ENCODE results near the gene PDHX.

Gene PDHX

GRCh38 chr11:34963351-34963750, 46.9 kb downstream of the PDHX start:
- H3K36me3 ChIP-seq (ENCODE audit: control insufficient read depth, low read depth, low read length): peaks cover 11% of the 10 kb centered on the region
- no peak overlapping the region for H3K27ac ChIP-seq (ENCODE audit: low read length)
- H3K4me3 ChIP-seq (ENCODE audit: low read length): no peak overlapping the region
- H3K9ac ChIP-seq (ENCODE audit: low read length): no peak overlapping the region
- no peaks in the 10 kb centered on the region for H3K9me3 ChIP-seq (ENCODE audit: control insufficient read depth, low read depth, low read length)
- no peaks in the 10 kb centered on the region for H3K4me1 ChIP-seq (ENCODE audit: control insufficient read depth, low read depth, low read length)
- H3K27me3 ChIP-seq (ENCODE audit: control insufficient read depth, insufficient read depth, low read length): no peaks in the 10 kb centered on the region

DNA sequence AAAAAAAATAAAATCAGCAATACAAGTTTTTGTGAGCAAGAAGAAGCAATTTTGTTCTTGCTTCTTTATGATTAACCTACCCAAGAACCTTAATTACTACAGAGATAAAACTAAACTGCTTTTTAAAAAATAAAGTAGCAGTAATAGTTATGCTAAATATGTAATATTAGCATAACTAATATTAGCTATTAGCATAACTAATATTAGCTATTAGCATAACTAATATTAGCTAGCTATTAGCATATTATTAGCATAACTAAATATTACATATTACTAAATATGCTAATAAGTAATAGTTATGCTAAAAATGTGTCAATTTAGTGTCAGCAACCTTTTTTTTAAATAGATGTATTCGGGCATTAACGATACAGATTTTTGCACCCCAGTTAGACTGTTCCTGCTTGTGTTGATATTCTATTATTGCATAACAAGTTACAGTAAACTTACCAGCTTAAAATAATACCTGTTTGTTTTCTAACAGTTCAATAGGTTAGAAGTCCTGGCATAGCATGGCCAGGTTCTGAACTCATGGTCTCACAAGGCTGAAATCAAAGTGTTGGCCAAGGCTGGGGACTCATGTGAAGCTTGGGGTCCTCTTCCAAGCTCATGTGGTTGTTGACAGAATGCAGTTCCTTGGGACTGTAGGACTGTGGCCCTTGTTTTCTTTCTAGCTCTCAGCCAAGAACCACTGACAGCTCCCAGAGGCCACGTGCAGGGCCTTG, 48.4 kb downstream of the PDHX start:
- Histone ChIP-seq H3K4me3 (ENCODE audit: low read length) (no peak overlapping the region), H3K9ac (ENCODE audit: low read length) (no peak overlapping the region), H3K27me3 (ENCODE audit: control insufficient read depth, insufficient read depth, low read length) (no peaks in the 10 kb centered on the region), H3K9me3 (ENCODE audit: control insufficient read depth, low read depth, low read length) (no peaks in the 10 kb centered on the region), H3K36me3 (ENCODE audit: control insufficient read depth, low read depth, low read length) (peaks cover 11% of the 10 kb centered on the region), H3K27ac (ENCODE audit: low read length) (no peak overlapping the region), H3K4me1 (ENCODE audit: control insufficient read depth, low read depth, low read length) (no peaks in the 10 kb centered on the region)

GRCh38 chr11:34968862-34969261, 52.4 kb downstream of the PDHX start:
- Histone ChIP-seq H3K4me3 (ENCODE audit: low read length) (no peak overlapping the region), H3K36me3 (ENCODE audit: control insufficient read depth, low read depth, low read length) (peaks cover 14% of the 10 kb centered on the region), H3K9ac (ENCODE audit: low read length) (no peak overlapping the region), H3K4me1 (ENCODE audit: control insufficient read depth, low read depth, low read length) (no peaks in the 10 kb centered on the region), H3K27me3 (ENCODE audit: control insufficient read depth, insufficient read depth, low read length) (no peaks in the 10 kb centered on the region), H3K27ac (ENCODE audit: low read length) (no peak overlapping the region), H3K9me3 (ENCODE audit: control insufficient read depth, low read depth, low read length) (no peaks in the 10 kb centered on the region)

- Histone ChIP-seq H3K9ac (ENCODE audit: low read length) (no peak overlapping the region), H3K4me1 (ENCODE audit: control insufficient read depth, low read depth, low read length) (no peaks in the 10 kb centered on the region), H3K27me3 (ENCODE audit: control insufficient read depth, insufficient read depth, low read length) (no peaks in the 10 kb centered on the region), H3K4me3 (ENCODE audit: low read length) (no peak overlapping the region), H3K27ac (ENCODE audit: low read length) (no peak overlapping the region), H3K36me3 (ENCODE audit: control insufficient read depth, low read depth, low read length) (peaks cover 14% of the 10 kb centered on the region), H3K9me3 (ENCODE audit: control insufficient read depth, low read depth, low read length) (no peaks in the 10 kb centered on the region)
These were observed 53.6 kb downstream of the PDHX start for GRCh38 chr11:34970033-34970432.

- Histone ChIP-seq H3K36me3 (ENCODE audit: control insufficient read depth, low read depth, low read length) (peaks cover 14% of the 10 kb centered on the region), H3K4me1 (ENCODE audit: control insufficient read depth, low read depth, low read length) (no peaks in the 10 kb centered on the region), H3K27me3 (ENCODE audit: control insufficient read depth, insufficient read depth, low read length) (no peaks in the 10 kb centered on the region), H3K27ac (ENCODE audit: low read length) (no peak overlapping the region), H3K4me3 (ENCODE audit: low read length) (no peak overlapping the region), H3K9me3 (ENCODE audit: control insufficient read depth, low read depth, low read length) (no peaks in the 10 kb centered on the region), H3K9ac (ENCODE audit: low read length) (no peak overlapping the region)
These were observed 54.1 kb downstream of the PDHX start for GRCh38 chr11:34970480-34970879.

DNA sequence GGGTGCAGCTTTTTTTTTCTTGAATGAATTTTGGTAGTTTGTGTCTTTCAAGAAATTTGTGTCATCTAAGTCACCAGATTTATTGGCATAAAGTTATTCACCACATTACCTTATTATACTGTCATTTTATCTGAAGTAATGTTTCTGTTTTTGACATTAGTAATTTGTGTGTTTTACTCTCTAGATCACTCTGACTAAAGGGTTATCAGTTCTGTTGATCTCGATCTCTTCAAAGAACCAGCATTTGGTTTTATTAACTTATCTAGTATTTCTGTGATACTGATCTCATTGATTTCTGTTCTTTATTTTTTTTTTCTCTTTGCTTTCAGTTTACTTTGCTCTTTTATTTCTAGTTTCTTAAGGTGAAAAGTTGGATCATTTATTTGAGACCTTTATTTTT, 55.5 kb downstream of the PDHX start:
- Histone ChIP-seq H3K4me3 (ENCODE audit: low read length) (no peak overlapping the region), H3K27ac (ENCODE audit: low read length) (no peak overlapping the region), H3K9ac (ENCODE audit: low read length) (no peak overlapping the region), H3K36me3 (ENCODE audit: control insufficient read depth, low read depth, low read length) (peaks cover 14% of the 10 kb centered on the region), H3K4me1 (ENCODE audit: control insufficient read depth, low read depth, low read length) (no peaks in the 10 kb centered on the region), H3K9me3 (ENCODE audit: control insufficient read depth, low read depth, low read length) (no peaks in the 10 kb centered on the region), H3K27me3 (ENCODE audit: control insufficient read depth, insufficient read depth, low read length) (no peaks in the 10 kb centered on the region)

GRCh38 chr11:34972366-34972765, 55.9 kb downstream of the PDHX start:
- Histone ChIP-seq H3K27me3 (ENCODE audit: control insufficient read depth, insufficient read depth, low read length) (no peaks in the 10 kb centered on the region), H3K36me3 (ENCODE audit: control insufficient read depth, low read depth, low read length) (peaks cover 10% of the 10 kb centered on the region), H3K9ac (ENCODE audit: low read length) (no peak overlapping the region), H3K4me3 (ENCODE audit: low read length) (no peak overlapping the region), H3K27ac (ENCODE audit: low read length) (no peak overlapping the region), H3K4me1 (ENCODE audit: control insufficient read depth, low read depth, low read length) (no peaks in the 10 kb centered on the region), H3K9me3 (ENCODE audit: control insufficient read depth, low read depth, low read length) (no peaks in the 10 kb centered on the region)

DNA sequence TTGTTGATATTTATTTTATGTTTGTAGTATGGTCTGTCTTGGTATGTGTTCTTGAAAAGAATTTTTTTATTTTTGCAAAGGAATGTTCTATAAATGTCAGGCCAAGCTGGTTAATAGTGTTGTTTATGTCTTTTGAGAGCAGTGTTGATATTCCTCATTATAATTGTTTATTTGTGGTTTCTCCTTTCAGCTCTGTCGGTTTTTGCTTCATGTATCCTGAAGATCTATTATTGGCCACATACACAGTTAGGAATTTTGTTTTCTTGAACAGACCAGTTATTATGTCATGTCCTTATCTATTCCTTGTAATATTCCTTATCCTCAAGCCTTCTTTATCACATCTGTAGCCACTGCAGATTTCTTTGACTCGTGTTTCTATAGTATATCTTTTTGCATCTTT, 56.5 kb downstream of the PDHX start:
- Histone ChIP-seq H3K27me3 (ENCODE audit: control insufficient read depth, insufficient read depth, low read length) (no peaks in the 10 kb centered on the region), H3K4me3 (ENCODE audit: low read length) (no peak overlapping the region), H3K27ac (ENCODE audit: low read length) (no peak overlapping the region), H3K9me3 (ENCODE audit: control insufficient read depth, low read depth, low read length) (no peaks in the 10 kb centered on the region), H3K36me3 (ENCODE audit: control insufficient read depth, low read depth, low read length) (peaks cover 7% of the 10 kb centered on the region), H3K4me1 (ENCODE audit: control insufficient read depth, low read depth, low read length) (no peaks in the 10 kb centered on the region), H3K9ac (ENCODE audit: low read length) (no peak overlapping the region)

GRCh38 chr11:34975482-34975881, 59.1 kb downstream of the PDHX start:
- Histone ChIP-seq H3K36me3 (ENCODE audit: control insufficient read depth, low read depth, low read length) (peaks cover 7% of the 10 kb centered on the region), H3K27me3 (ENCODE audit: control insufficient read depth, insufficient read depth, low read length) (no peaks in the 10 kb centered on the region), H3K27ac (ENCODE audit: low read length) (no peak overlapping the region), H3K9ac (ENCODE audit: low read length) (no peak overlapping the region), H3K9me3 (ENCODE audit: control insufficient read depth, low read depth, low read length) (no peaks in the 10 kb centered on the region), H3K4me3 (ENCODE audit: low read length) (no peak overlapping the region), H3K4me1 (ENCODE audit: control insufficient read depth, low read depth, low read length) (peaks cover 4% of the 10 kb centered on the region)

DNA sequence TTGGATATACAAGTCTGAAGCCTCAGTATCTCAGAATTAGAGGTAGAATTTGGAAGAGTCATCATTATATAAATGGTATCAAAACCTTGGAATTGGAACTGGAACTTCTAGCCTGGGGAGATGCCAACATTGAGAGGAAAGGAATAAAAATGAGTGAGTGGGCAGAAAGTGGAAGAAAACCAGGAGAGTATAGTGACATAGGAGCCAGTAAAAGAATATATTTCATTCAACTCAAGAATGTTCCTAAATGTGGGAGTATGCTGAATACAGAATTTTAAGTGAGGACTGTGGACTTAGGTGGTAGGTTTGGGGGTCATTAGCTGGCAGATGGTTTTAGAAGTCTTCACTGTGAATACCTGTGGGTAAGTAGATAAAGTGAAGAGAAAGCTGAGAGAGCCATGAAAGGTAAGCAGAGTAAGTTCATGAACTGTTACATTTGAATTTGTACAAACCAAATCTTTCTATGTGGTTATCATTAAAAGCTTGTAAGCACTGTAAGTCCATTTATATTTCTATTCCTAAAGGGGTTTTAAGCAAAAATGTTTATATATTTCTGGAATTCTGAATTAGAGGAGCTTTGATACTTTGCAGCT, 60.2 kb downstream of the PDHX start:
- Histone ChIP-seq H3K9me3 (ENCODE audit: control insufficient read depth, low read depth, low read length) (no peaks in the 10 kb centered on the region), H3K4me3 (ENCODE audit: low read length) (no peak overlapping the region), H3K9ac (ENCODE audit: low read length) (no peak overlapping the region), H3K27me3 (ENCODE audit: control insufficient read depth, insufficient read depth, low read length) (no peaks in the 10 kb centered on the region), H3K36me3 (ENCODE audit: control insufficient read depth, low read depth, low read length) (peaks cover 3% of the 10 kb centered on the region), H3K4me1 (ENCODE audit: control insufficient read depth, low read depth, low read length) (peaks cover 4% of the 10 kb centered on the region), H3K27ac (ENCODE audit: low read length) (no peak overlapping the region)

GRCh38 chr11:34977089-34977912, 60.9 kb downstream of the PDHX start:
- no peaks in the 10 kb centered on the region for H3K27me3 ChIP-seq (ENCODE audit: control insufficient read depth, insufficient read depth, low read length)
- peaks cover 3% of the 10 kb centered on the region for H3K36me3 ChIP-seq (ENCODE audit: control insufficient read depth, low read depth, low read length)
- no peak overlapping the region for H3K9ac ChIP-seq (ENCODE audit: low read length)
- H3K9me3 ChIP-seq (ENCODE audit: control insufficient read depth, low read depth, low read length): no peaks in the 10 kb centered on the region
- no peak overlapping the region for H3K4me3 ChIP-seq (ENCODE audit: low read length)
- H3K4me1 ChIP-seq (ENCODE audit: control insufficient read depth, low read depth, low read length): peaks cover 4% of the 10 kb centered on the region
- H3K27ac ChIP-seq (ENCODE audit: low read length): no peak overlapping the region

Data from iPS-18a (cell line).